BE2C (cell line): ENCODE results near the gene TSC1.
"Not testable (repeated sequence)": the region's sequence is repeated elsewhere in the genome, so short reads cannot be mapped to it uniquely, and the experiment has no call there.

Experiments
- DNase-seq: peaks from one replicate; pipeline ENCODE4 v3.0.0-alpha.2; 2020
- H3K27me3 ChIP-seq: fragments of 250-450 bp; sonication (Bioruptor Pico); 2 replicates; pipeline ENCODE4 v1.5.1; 2020; ENCODE audit warnings: mild to moderate bottlenecking
- H3K36me3 ChIP-seq: fragments of 250-450 bp; sonication (Bioruptor Pico); 2 replicates; pipeline ENCODE4 v1.5.1; 2020; ENCODE audit warnings: mild to moderate bottlenecking
- H3K4me1 ChIP-seq: fragments of 250-450 bp; sonication (Bioruptor Pico); 2 replicates; pipeline ENCODE4 v1.5.1; 2020
- H3K4me3 ChIP-seq: 2 replicates; pipeline ENCODE4 v1.5.1; 2011; ENCODE audit warnings: low read depth, low read length
- H3K9me3 ChIP-seq: fragments of 250-450 bp; sonication (Bioruptor Pico); 2 replicates; pipeline ENCODE4 v1.5.1; 2020
- CTCF ChIP-seq: IDR thresholded peaks from 2 replicates; pipeline ENCODE4 v1.5.1; 2012; ENCODE audit warnings: mild to moderate bottlenecking, low read depth, low read length

The TSC1 gene

GRCh38 chr9:132976571-132976970 is 32.2 kb upstream of the TSC1 start:
- TF ChIP-seq CTCF, result no peak
- H3K27me3 ChIP-seq, result peaks cover 59% of the 10 kb centered on the region

GRCh38 chr9:132975961-132976360 is 31.5 kb upstream of the TSC1 start:
- H3K9me3 ChIP-seq, result no peaks in the 10 kb centered on the region
- H3K4me3 ChIP-seq, result no peak overlapping the region
- H3K27me3 ChIP-seq, result peaks cover 55% of the 10 kb centered on the region
- no peak for TF ChIP-seq CTCF
- no peaks in the 10 kb centered on the region for H3K36me3 ChIP-seq
- no peak for DNase-seq
- H3K4me1 ChIP-seq, result no peaks in the 10 kb centered on the region

More at GRCh38 chr9:132976571-132976970, 32.2 kb upstream of the TSC1 start:
- Histone ChIP-seq H3K9me3 (no peaks in the 10 kb centered on the region), H3K4me3 (no peak overlapping the region), H3K36me3 (no peaks in the 10 kb centered on the region), H3K4me1 (no peaks in the 10 kb centered on the region)
- no peak for DNase-seq

GRCh38 chr9:132973713-132974112 is 29.3 kb upstream of the TSC1 start:
- H3K9me3 ChIP-seq, result no peaks in the 10 kb centered on the region
- no peaks in the 10 kb centered on the region for H3K4me1 ChIP-seq
- H3K27me3 ChIP-seq, result peaks cover 32% of the 10 kb centered on the region
- no peaks in the 10 kb centered on the region for H3K36me3 ChIP-seq
- DNase-seq, result no peak
- TF ChIP-seq CTCF, result no peak
- H3K4me3 ChIP-seq, result no peak overlapping the region

GRCh38 chr9:132973166-132973565 is 28.8 kb upstream of the TSC1 start:
- no peaks in the 10 kb centered on the region for H3K4me1 ChIP-seq
- H3K27me3 ChIP-seq, result peaks cover 27% of the 10 kb centered on the region
- H3K4me3 ChIP-seq, result no peak overlapping the region
- DNase-seq, result no peak
- no peaks in the 10 kb centered on the region for H3K9me3 ChIP-seq
- H3K36me3 ChIP-seq, result no peaks in the 10 kb centered on the region
- TF ChIP-seq CTCF, result no peak

- Histone ChIP-seq H3K4me1 (no peaks in the 10 kb centered on the region), H3K9me3 (no peaks in the 10 kb centered on the region), H3K27me3 (peaks cover 9% of the 10 kb centered on the region), H3K36me3 (no peaks in the 10 kb centered on the region), H3K4me3 (no peak overlapping the region)
- DNase-seq, result no peak
- TF ChIP-seq CTCF, result no peak
Observed at GRCh38 chr9:132970324-132971062, 26.1 kb upstream of the TSC1 start.

- Histone ChIP-seq H3K4me1 (no peaks in the 10 kb centered on the region), H3K36me3 (no peaks in the 10 kb centered on the region), H3K4me3 (no peak overlapping the region), H3K9me3 (no peaks in the 10 kb centered on the region), H3K27me3 (peaks cover 2% of the 10 kb centered on the region; the same call in 1 of the 2 replicates)
- no peak for DNase-seq
- TF ChIP-seq CTCF, result no peak
Observed at GRCh38 chr9:132969783-132970182, 25.4 kb upstream of the TSC1 start.

- not testable (repeated sequence) for H3K4me1 ChIP-seq, H3K4me3 ChIP-seq, H3K36me3 ChIP-seq, H3K27me3 ChIP-seq, DNase-seq, H3K9me3 ChIP-seq
Observed at GRCh38 chr9:132967908-132968307, 23.5 kb upstream of the TSC1 start.
